Measurements from ENCODE around the gene TSLP. TPM values are rescaled to one million over a fixed set of nuclear protein-coding genes. Genes with fewer than 3 reads are reported as not detected.

Gene TSLP
- total RNA-seq, 4 donors from 2014 or later: 0.96 to 3.6 (median 1.7) TPM

GRCh38 chr5:111060169-111060568 is 11.3 kb upstream of the TSLP start:
- H3K27ac ChIP-seq: no peak overlapping the region
- ATAC-seq: no peak
- no peaks in the 10 kb centered on the region for H3K36me3 ChIP-seq
- H3K4me3 ChIP-seq: no peak overlapping the region
- WGBS, 2 donors (ENCODE audit: low coverage in 1 of 2): 87 to 90% methylated on average over 2 of the region's 2 CpGs
- H3K4me1 ChIP-seq: no peaks in the 10 kb centered on the region
- H3K9me3 ChIP-seq: peaks cover 0 to 5% (median 0%) of the 10 kb centered on the region in 3 donors
- no peaks in the 10 kb centered on the region for H3K27me3 ChIP-seq
- TF ChIP-seq EP300 (IDR thresholded peaks at IDR 0.05): no peak
- TF ChIP-seq POLR2AphosphoS5 (IDR thresholded peaks at IDR 0.05): no peak
- TF ChIP-seq POLR2A (IDR thresholded peaks at IDR 0.05): no peak
- no peak for TF ChIP-seq CTCF (IDR thresholded peaks at IDR 0.05)

GRCh38 chr5:111061618-111062017 is 9.9 kb upstream of the TSLP start:
- TF ChIP-seq EP300 (IDR thresholded peaks at IDR 0.05) (no peak), POLR2A (IDR thresholded peaks at IDR 0.05) (no peak), CTCF (IDR thresholded peaks at IDR 0.05) (no peak), POLR2AphosphoS5 (IDR thresholded peaks at IDR 0.05) (no peak)
- Histone ChIP-seq H3K9me3 (peaks cover 0 to 5% (median 0%) of the 10 kb centered on the region in 3 donors), H3K27me3 (no peaks in the 10 kb centered on the region), H3K36me3 (no peaks in the 10 kb centered on the region), H3K27ac (no peak overlapping the region), H3K4me1 (no peaks in the 10 kb centered on the region), H3K4me3 (no peak overlapping the region)
- no peak for ATAC-seq

GRCh38 chr5:111063709-111064322 is 7.7 kb upstream of the TSLP start:
- H3K9me3 ChIP-seq: peaks cover 0 to 5% (median 0%) of the 10 kb centered on the region in 3 donors
- no peak overlapping the region for H3K27ac ChIP-seq
- no peaks in the 10 kb centered on the region for H3K36me3 ChIP-seq
- H3K27me3 ChIP-seq: no peaks in the 10 kb centered on the region
- WGBS, 2 donors (ENCODE audit: low coverage in 1 of 2): 21 to 41% methylated on average over 2 to 3 of the region's 3 CpGs
- no peak for TF ChIP-seq EP300 (IDR thresholded peaks at IDR 0.05)
- peak; percentile 22 to 61 (median 47) for TF ChIP-seq CTCF (IDR thresholded peaks at IDR 0.05)
- no peak for ATAC-seq
- H3K4me1 ChIP-seq: no peaks in the 10 kb centered on the region
- H3K4me3 ChIP-seq: no peak overlapping the region

GRCh38 chr5:111066261-111066938 is 5.1 kb upstream of the TSLP start:
- no peak for TF ChIP-seq POLR2A (IDR thresholded peaks at IDR 0.05)
- no peak for TF ChIP-seq POLR2AphosphoS5 (IDR thresholded peaks at IDR 0.05)
- no peak for TF ChIP-seq EP300 (IDR thresholded peaks at IDR 0.05)
- no peak for TF ChIP-seq CTCF (IDR thresholded peaks at IDR 0.05)

GRCh38 chr5:111068213-111068612 is 3.3 kb upstream of the TSLP start:
- 83 to 90% methylated on average over 1 to 2 of the region's 2 CpGs for WGBS, 2 donors (ENCODE audit: low coverage in 1 of 2)
- no peaks in the 10 kb centered on the region for H3K9me3 ChIP-seq
- no peaks in the 10 kb centered on the region for H3K27me3 ChIP-seq
- H3K4me1 ChIP-seq: peaks cover 0 to 22% (median 0%) of the 10 kb centered on the region in 3 donors
- no peaks in the 10 kb centered on the region for H3K36me3 ChIP-seq
- no peak overlapping the region for H3K4me3 ChIP-seq
- no peak for TF ChIP-seq EP300 (IDR thresholded peaks at IDR 0.05)
- no peak for TF ChIP-seq CTCF (IDR thresholded peaks at IDR 0.05)
- no peak for TF ChIP-seq POLR2AphosphoS5 (IDR thresholded peaks at IDR 0.05)
- TF ChIP-seq POLR2A (IDR thresholded peaks at IDR 0.05): no peak
- H3K27ac ChIP-seq: no peak overlapping the region
- ATAC-seq: no peak

More at GRCh38 chr5:111066261-111066938, 5.1 kb upstream of the TSLP start:
- ATAC-seq: no peak
- Histone ChIP-seq H3K36me3 (no peaks in the 10 kb centered on the region), H3K4me3 (no peak overlapping the region), H3K27me3 (no peaks in the 10 kb centered on the region), H3K4me1 (peaks cover 0 to 14% (median 0%) of the 10 kb centered on the region in 3 donors), H3K27ac (no peak overlapping the region), H3K9me3 (no peaks in the 10 kb centered on the region)
- WGBS, 2 donors (ENCODE audit: low coverage in 1 of 2): 58% methylated on average over 2 of the region's 2 CpGs

Measured in gastroesophageal sphincter (tissue), 4 donors.